Measurements from ENCODE around the gene NUFIP1. TPM values are rescaled to one million over a fixed set of nuclear protein-coding genes. Genes with fewer than 3 reads are reported as not detected.

The NUFIP1 gene
- total RNA-seq, 1 experiment from 2014 or later: 12.2 TPM

- no peak for DNase-seq (ENCODE audit: low read depth, low spot score)
- Histone ChIP-seq H3K27me3 (ENCODE audit: insufficient read depth, low read length) (no peaks in the 10 kb centered on the region), H3K79me2 (ENCODE audit: insufficient read depth, low read length) (peaks cover 54% of the 10 kb centered on the region), H3K4me1 (ENCODE audit: control insufficient read depth in 1 of 2, insufficient read depth in 2 of 2, low read length in 2 of 2) (no peaks in the 10 kb centered on the region), H3K4me2 (ENCODE audit: low read length) (no peak overlapping the region), H3K27ac (ENCODE audit: low read depth, low read length) (no peak overlapping the region), H2AFZ (ENCODE audit: low read depth, low read length, poor library complexity, severe bottlenecking) (no peak overlapping the region), H4K20me1 (ENCODE audit: insufficient read depth) (peaks cover 10% of the 10 kb centered on the region; the same call in 1 of the 2 replicates), H3K4me3 (replicated peaks in 1 of 2; ENCODE audit: low read depth in 1 of 2, low read length in 2 of 2) (no peak overlapping the region), H3K9me2 (ENCODE audit: insufficient read depth) (no peaks in the 10 kb centered on the region), H3K9me3 (ENCODE audit: control insufficient read depth in 1 of 2, insufficient read depth in 1 of 2, low read depth in 1 of 2, low read length in 2 of 2) (peaks cover 0 to 3% of the 10 kb centered on the region in 2 experiments; a peak in 2 of 4 replicates), H3K9ac (ENCODE audit: low read length) (no peak overlapping the region), H3K36me3 (ENCODE audit: control insufficient read depth in 1 of 2, insufficient read depth in 2 of 2, low read length in 2 of 2) (peaks cover 22 to 25% of the 10 kb centered on the region in 2 experiments)
- RAD21 ChIA-PET (ENCODE audit: low non-redundant PET in 1 of 2, low total read pairs in 2 of 2, uncharacterized antibody in 2 of 2, unreplicated experiment in 2 of 2): no interaction called here
- POLR2A ChIA-PET: no interaction called here
- no TSS peak for BruUV-seq (replicated peaks)
- CTCF ChIA-PET: no interaction called here
- no peak for ATAC-seq
- intact Hi-C loops (cut with micrococcal nuclease): no loop called here
- TF ChIP-seq SIN3A (IDR thresholded peaks at IDR 0.05; ENCODE audit: low read depth) (no peak), REST (IDR thresholded peaks at IDR 0.05; ENCODE audit: low read depth) (no peak), ELF1 (IDR thresholded peaks at IDR 0.05; ENCODE audit: borderline replicate concordance, low read depth) (no peak), EZH2 (IDR thresholded peaks at IDR 0.05) (no peak), EGR1 (IDR thresholded peaks at IDR 0.05; ENCODE audit: low read depth) (no peak), ZNF274 (IDR thresholded peaks at IDR 0.05; ENCODE audit: low read depth, low read length) (no peak), CEBPB (IDR thresholded peaks at IDR 0.05; ENCODE audit: low read depth) (no peak), TCF7L2 (IDR thresholded peaks at IDR 0.05; ENCODE audit: borderline replicate concordance, extremely low read depth, insufficient read depth, insufficient read length) (no peak), MAX (IDR thresholded peaks at IDR 0.05) (no peak), JUND (IDR thresholded peaks at IDR 0.05) (no peak), ZFX (IDR thresholded peaks at IDR 0.05) (no peak), ZBTB33 (IDR thresholded peaks at IDR 0.05; ENCODE audit: extremely low read depth, insufficient replicate concordance, low read length) (no peak), RAD21 (IDR thresholded peaks at IDR 0.05; ENCODE audit: low read depth) (no peak), SRF (IDR thresholded peaks at IDR 0.05; ENCODE audit: low read depth) (no peak)
These were observed 20.8 kb downstream of the NUFIP1 start for GRCh38 chr13:44968434-44968815.

All from HCT116 (cell line).